GM12875 (cell line): ENCODE data around the gene ZNF385C.

Source experiments
- H3K4me3 ChIP-seq: one replicate; pipeline ENCODE4 v1.5.1; 2011; ENCODE audit warnings: low read depth, low read length, control low read depth
- CTCF ChIP-seq: IDR thresholded peaks from 2 replicates; pipeline ENCODE4 v1.5.1; 2011; ENCODE audit warnings: low read depth, mild to moderate bottlenecking, control low read depth, inconsistent platforms, low read length, moderate library complexity, borderline replicate concordance; ENCODE audit not compliant: insufficient read depth

Gene ZNF385C

GRCh38 chr17:42079541-42079940 lies 18.7 kb downstream of the ZNF385C start:
- no peak for TF ChIP-seq CTCF
- H3K4me3 ChIP-seq, result no peak overlapping the region

GRCh38 chr17:42078396-42079043 lies 19.8 kb downstream of the ZNF385C start:
- no peak for TF ChIP-seq CTCF

GRCh38 chr17:42077755-42078154 lies 20.5 kb downstream of the ZNF385C start:
- no peak overlapping the region for H3K4me3 ChIP-seq
- TF ChIP-seq CTCF, result no peak

More at GRCh38 chr17:42078396-42079043, 19.8 kb downstream of the ZNF385C start:
- no peak overlapping the region for H3K4me3 ChIP-seq

- no peak overlapping the region for H3K4me3 ChIP-seq
- no peak for TF ChIP-seq CTCF
Observed at GRCh38 chr17:42076797-42077559, 21.3 kb downstream of the ZNF385C start.

- TF ChIP-seq CTCF, result no peak
- H3K4me3 ChIP-seq, result no peak overlapping the region
Observed at GRCh38 chr17:42075789-42076188, 22.5 kb downstream of the ZNF385C start.

- H3K4me3 ChIP-seq, result no peak overlapping the region
- TF ChIP-seq CTCF, result no peak
Observed at GRCh38 chr17:42072323-42073187, 25.7 kb downstream of the ZNF385C start.
